ENCODE data around the gene KAZN. TPM values are rescaled to one million over a fixed set of nuclear protein-coding genes. Genes with fewer than 3 reads are reported as not detected.

Gene KAZN
- total and polyA plus RNA-seq, 3 donors from 2014 or later, result 12.1 to 14.6 (median 13.8) TPM

GRCh38 chr1:14914351-14914988, 316.0 kb downstream of the KAZN start:
- no peaks in the 10 kb centered on the region for H3K27me3 ChIP-seq
- 74 to 82% methylated on average over 8 to 11 of the region's 11 CpGs for WGBS, 2 donors

GRCh38 chr1:14915356-14916054, 317.0 kb downstream of the KAZN start:
- H3K4me1 ChIP-seq, result peaks cover 20% of the 10 kb centered on the region
- H3K4me3 ChIP-seq, result no peak overlapping the region
- no peak for TF ChIP-seq POLR2A (IDR thresholded peaks at IDR 0.05)
- peak; percentile 52 to 93 (median 66) for TF ChIP-seq CTCF (IDR thresholded peaks at IDR 0.05)
- peak; percentile 73 for DNase-seq
- no peaks in the 10 kb centered on the region for H3K36me3 ChIP-seq (ENCODE audit: low read depth, missing control alignments)
- intact Hi-C loops (cut with DNase I; ENCODE audit: low total_unique reads), result no loop called here
- no peaks in the 10 kb centered on the region for H3K9me3 ChIP-seq
- H3K27me3 ChIP-seq, result no peaks in the 10 kb centered on the region
- WGBS, 2 donors, result 61 to 67% methylated on average over 9 of the region's 9 CpGs
- no peak overlapping the region for H3K27ac ChIP-seq

More at GRCh38 chr1:14914351-14914988, 316.0 kb downstream of the KAZN start:
- TF ChIP-seq CTCF (IDR thresholded peaks at IDR 0.05), result no peak
- TF ChIP-seq POLR2A (IDR thresholded peaks at IDR 0.05), result no peak
- Histone ChIP-seq H3K36me3 (ENCODE audit: low read depth, missing control alignments) (no peaks in the 10 kb centered on the region), H3K4me1 (peaks cover 20% of the 10 kb centered on the region), H3K27ac (no peak overlapping the region), H3K4me3 (no peak overlapping the region), H3K9me3 (no peaks in the 10 kb centered on the region)
- DNase-seq, result no peak
- intact Hi-C loops (cut with DNase I; ENCODE audit: low total_unique reads), result no loop called here

- Histone ChIP-seq H3K36me3 (ENCODE audit: low read depth, missing control alignments) (no peaks in the 10 kb centered on the region), H3K4me3 (no peak overlapping the region), H3K4me1 (peaks cover 3% of the 10 kb centered on the region), H3K27ac (no peak overlapping the region), H3K9me3 (no peaks in the 10 kb centered on the region), H3K27me3 (no peaks in the 10 kb centered on the region)
- TF ChIP-seq POLR2A (IDR thresholded peaks at IDR 0.05) (no peak), CTCF (IDR thresholded peaks at IDR 0.05) (no peak)
- WGBS, 2 donors, result 90 to 91% methylated on average over 10 of the region's 10 CpGs
- no peak for DNase-seq
- intact Hi-C loops (cut with DNase I; ENCODE audit: low total_unique reads), result no loop called here
These were observed 320.8 kb downstream of the KAZN start for GRCh38 chr1:14919289-14919688.

GRCh38 chr1:14919751-14920150, 321.3 kb downstream of the KAZN start:
- TF ChIP-seq CTCF (IDR thresholded peaks at IDR 0.05) (no peak), POLR2A (IDR thresholded peaks at IDR 0.05) (no peak)
- Histone ChIP-seq H3K27ac (no peak overlapping the region), H3K9me3 (no peaks in the 10 kb centered on the region), H3K4me3 (no peak overlapping the region), H3K36me3 (ENCODE audit: low read depth, missing control alignments) (no peaks in the 10 kb centered on the region), H3K4me1 (peaks cover 3% of the 10 kb centered on the region), H3K27me3 (no peaks in the 10 kb centered on the region)
- intact Hi-C loops (cut with DNase I; ENCODE audit: low total_unique reads), result loop anchor here (10.0 kb wide), 1 partner anchor 105 kb away; no protein-coding TSS in a partner anchor
- DNase-seq, result no peak
- 68 to 70% methylated on average over 5 of the region's 5 CpGs for WGBS, 2 donors

Measured in testis (tissue), 3 donors.